B cell (primary cell): Measurements from ENCODE around the gene LPCAT3. TPM values are rescaled to one million over a fixed set of nuclear protein-coding genes. Genes with fewer than 3 reads are reported as not detected.
A peak's percentile ranks its signal among the peaks of the same experiment; 100 is the strongest.

Experiments
- ATAC-seq: fragments of 200-7000 bp; cut with Tn5 transposase; one replicate; pipeline ENCODE4 v1.10.0; 2021; ENCODE audit warnings: low read depth, mild to moderate bottlenecking, moderate number of reproducible peaks, moderate library complexity
- CTCF ChIA-PET: fragments of 350-600 bp; sonication (Branson Sonifier 250); formaldehyde crosslinking; loops from one replicate; lab custom pipeline; 2021; ENCODE audit warnings: antibody characterized with exemption, inconsistent platforms; lab: Charles Lee
- POLR2A ChIA-PET: fragments of 350-600 bp; sonication (Branson Sonifier 250); formaldehyde crosslinking; loops from one replicate; lab custom pipeline; 2021; ENCODE audit warnings: antibody characterized with exemption; lab: Charles Lee
- DNase-seq: peaks from one replicate; pipeline ENCODE4 v3.0.0; 2013
- H2AFZ ChIP-seq: 2 replicates; pipeline ENCODE4 v1.6.1; 2012; ENCODE audit warnings: mild to moderate bottlenecking, low read depth, low read length; ENCODE audit not compliant: insufficient read depth, poor library complexity, severe bottlenecking
- H3K27ac ChIP-seq, 2 donors: 1 replicate in 1 of 2; 2 replicates in 1 of 2; pipeline ENCODE4 v1.5.1; 2012 to 2013; ENCODE audit warnings: low read length in 2 of 2, mild to moderate bottlenecking in 2 of 2, moderate library complexity in 1 of 2
- H3K27me3 ChIP-seq, 4 experiments: fragments of 200-600 bp in 1 of 4; sonication (generic) in 1 of 4; replicated peaks in 1 of 4; 1 replicate in 2 of 4; 2 replicates in 2 of 4; pipeline versions ENCODE4 v1.6.1 to v1.7.0; 2013 to 2016; ENCODE audit warnings: low read length in 3 of 4, mild to moderate bottlenecking in 2 of 4, mixed read lengths in 1 of 4, moderate library complexity in 1 of 4; ENCODE audit not compliant: insufficient read depth in 4 of 4, control insufficient read depth in 3 of 4; ENCODE audit errors: control extremely low read depth in 1 of 4
- H3K36me3 ChIP-seq, 2 experiments: replicated peaks in 1 of 2; 1 replicate in 1 of 2; 2 replicates in 1 of 2; pipeline versions ENCODE4 v1.6.1 to v1.7.1; 2013; ENCODE audit warnings: low read length in 1 of 2; ENCODE audit not compliant: insufficient read depth in 2 of 2, control insufficient read depth in 1 of 2; ENCODE audit errors: control extremely low read depth in 1 of 2, extremely low read depth in 1 of 2
- H3K4me1 ChIP-seq, 2 donors: fragments of 200-600 bp in 1 of 2; sonication (generic) in 1 of 2; 1 replicate in 1 of 2; 2 replicates in 1 of 2; pipeline versions ENCODE4 v1.5.1 to v1.6.1; 2013 to 2017; ENCODE audit warnings: low read length in 2 of 2; ENCODE audit not compliant: control insufficient read depth in 2 of 2, insufficient read depth in 2 of 2
- H3K4me2 ChIP-seq: replicated peaks from 2 replicates; pipeline ENCODE3; 2012; ENCODE audit warnings: mild to moderate bottlenecking, low read depth, low read length; ENCODE audit not compliant: poor library complexity, severe bottlenecking
- H3K4me3 ChIP-seq, 5 experiments: fragments of 200-600 bp in 1 of 5; sonication (generic) in 1 of 5; 1 replicate in 3 of 5; 2 replicates in 2 of 5; pipeline versions ENCODE4 v1.5.1 to v1.7.0; 2011 to 2016; ENCODE audit warnings: low read length in 4 of 5, mild to moderate bottlenecking in 4 of 5, low read depth in 2 of 5, control low read depth in 1 of 5, moderate library complexity in 1 of 5; ENCODE audit not compliant: insufficient read depth in 1 of 5; ENCODE audit errors: control extremely low read depth in 1 of 5, extremely low read depth in 1 of 5
- H3K79me2 ChIP-seq: fragments of 200-600 bp; sonication (generic); one replicate; pipeline ENCODE4 v1.6.0; 2016; ENCODE audit warnings: low read length; ENCODE audit not compliant: control insufficient read depth, insufficient read depth
- H3K9ac ChIP-seq: fragments of 200-600 bp; sonication (generic); 2 replicates; pipeline ENCODE4 v1.6.1; 2017; ENCODE audit warnings: mild to moderate bottlenecking, low read length, moderate library complexity
- H3K9me3 ChIP-seq, 3 donors: one replicate each; pipeline versions ENCODE4 v1.6.1 to v1.7.1; 2013; ENCODE audit warnings: low read length in 2 of 3; ENCODE audit not compliant: control insufficient read depth in 2 of 3, insufficient read depth in 1 of 3; ENCODE audit errors: control extremely low read depth in 1 of 3
- H4K20me1 ChIP-seq: 2 replicates; pipeline ENCODE4 v1.6.0; 2012; ENCODE audit warnings: mild to moderate bottlenecking, low read length; ENCODE audit not compliant: insufficient read depth, control insufficient read depth, poor library complexity, severe bottlenecking
- H3K27ac Mint-ChIP-seq: one replicate; pipeline ENCODE4 v1.8.0; 2021; ENCODE audit warnings: mixed read lengths
- H3K27me3 Mint-ChIP-seq: one replicate; pipeline ENCODE4 v1.8.0; 2021; ENCODE audit warnings: mixed read lengths
- H3K4me1 Mint-ChIP-seq: one replicate; pipeline ENCODE4 v1.8.0; 2021; ENCODE audit warnings: mixed read lengths
- H3K4me3 Mint-ChIP-seq: one replicate; pipeline ENCODE4 v1.8.0; 2021; ENCODE audit warnings: mixed read lengths
- H3K9me3 Mint-ChIP-seq: one replicate; pipeline ENCODE4 v1.8.0; 2022; ENCODE audit warnings: mixed read lengths; ENCODE audit not compliant: insufficient read depth
- CTCF ChIP-seq: fragments of 200-600 bp; IDR thresholded peaks from one replicate; pipeline ENCODE4 v1.8.0; 2022; ENCODE audit warnings: antibody characterized with exemption, mild to moderate bottlenecking
- EZH2 ChIP-seq: IDR thresholded peaks from 2 replicates; pipeline ENCODE4 v1.6.1; 2012; ENCODE audit warnings: borderline replicate concordance, low read depth, mild to moderate bottlenecking, moderate library complexity, low read length; ENCODE audit not compliant: insufficient read depth, poor library complexity, severe bottlenecking
- WGBS: methylation state at CpG from one replicate; pipeline ENCODE4 v1.1.5; 2013; ENCODE audit warnings: missing lambda C conversion rate; ENCODE audit not compliant: insufficient coverage; 5-methylcytosine and 5-hydroxymethylcytosine counted together
- intact Hi-C: fragments of 100-400 bp; cut with micrococcal nuclease; formaldehyde crosslinking; loops from one replicate; pipeline ENCODE4 v1.10.0; 2022
- polyA plus RNA-seq: library from polyadenylated mRNA; depleted of rRNA; stranded (reverse); fragments of >200 nt; gene quantifications from 2 replicates; pipeline ENCODE4 v1.2.3, GENCODE V29; 2012
- total RNA-seq, 2 donors: library from RNA; stranded (reverse); fragments of 120-200 nt in 1 of 2; gene quantifications; 1 replicate in 1 of 2; 2 replicates in 1 of 2; pipeline versions ENCODE4 v1.2.3 to v1.2.4, GENCODE V29; 2013 to 2022

The LPCAT3 gene
- total and polyA plus RNA-seq, 2 donors (not counting 1 experiment from before 2014, with no cell fraction given) = 17.6 to 26.2 TPM

DNA sequence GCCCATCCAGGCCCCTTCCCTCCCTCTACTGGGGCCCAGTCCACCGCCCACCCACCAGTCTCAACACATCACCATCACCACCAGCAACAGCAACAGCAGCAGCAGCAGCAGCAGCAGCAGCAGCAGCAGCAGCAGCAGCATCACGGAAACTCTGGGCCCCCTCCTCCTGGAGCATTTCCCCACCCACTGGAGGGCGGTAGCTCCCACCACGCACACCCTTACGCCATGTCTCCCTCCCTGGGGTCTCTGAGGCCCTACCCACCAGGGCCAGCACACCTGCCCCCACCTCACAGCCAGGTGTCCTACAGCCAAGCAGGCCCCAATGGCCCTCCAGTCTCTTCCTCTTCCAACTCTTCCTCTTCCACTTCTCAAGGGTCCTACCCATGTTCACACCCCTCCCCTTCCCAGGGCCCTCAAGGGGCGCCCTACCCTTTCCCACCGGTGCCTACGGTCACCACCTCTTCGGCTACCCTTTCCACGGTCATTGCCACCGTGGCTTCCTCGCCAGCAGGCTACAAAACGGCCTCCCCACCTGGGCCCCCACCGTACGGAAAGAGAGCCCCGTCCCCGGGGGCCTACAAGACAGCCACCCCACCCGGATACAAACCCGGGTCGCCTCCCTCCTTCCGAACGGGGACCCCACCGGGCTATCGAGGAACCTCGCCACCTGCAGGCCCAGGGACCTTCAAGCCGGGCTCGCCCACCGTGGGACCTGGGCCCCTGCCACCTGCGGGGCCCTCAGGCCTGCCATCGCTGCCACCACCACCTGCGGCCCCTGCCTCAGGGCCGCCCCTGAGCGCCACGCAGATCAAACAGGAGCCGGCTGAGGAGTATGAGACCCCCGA is 81.4 kb downstream of the LPCAT3 start:
- no peaks in the 10 kb centered on the region for H3K27me3 ChIP-seq
- peaks cover 17 to 27% of the 10 kb centered on the region in 2 donors for H3K4me1 ChIP-seq
- H3K4me3 Mint-ChIP-seq = peak overlapping the region; percentile 87
- H3K4me2 ChIP-seq = peak overlapping the region; percentile 97
- no peaks in the 10 kb centered on the region for H3K9me3 Mint-ChIP-seq
- DNase-seq (peak; percentile 61), ATAC-seq (peak; percentile 11)
- ChIA-PET POLR2A (interaction anchor here (1.0 to 18.5 kb wide), 9 partner anchors 10 to 85 kb away, joined by 3 to 662 read pairs (median 9); partner anchors contain the start of genes ATN1, LPCAT3, LRRC23 and PTPN6), CTCF (interaction anchor here (0.7 to 16.6 kb wide), 14 partner anchors 7 to 264 kb away, joined by 4 to 944 read pairs (median 14); partner anchors contain the start of genes C12orf57, ENO2, PTPN6 and RNU7-1)
- H3K9me3 ChIP-seq = no peaks in the 10 kb centered on the region
- H3K36me3 ChIP-seq = peaks cover 0 to 20% of the 10 kb centered on the region in 2 experiments
- H2AFZ ChIP-seq = peak overlapping the region; percentile 79
- H3K9ac ChIP-seq = peak overlapping the region; percentile 75
- H3K27ac ChIP-seq = peak overlapping the region; percentile 88 to 91
- no peaks in the 10 kb centered on the region for H3K27me3 Mint-ChIP-seq
- peak overlapping the region in 4 of 5 experiments; percentile 77 to 94 (median 84) for H3K4me3 ChIP-seq
- intact Hi-C loops = loop anchor here (1.0 to 5.0 kb wide), 4 partner anchors 8 to 85 kb away; partner anchors contain the start of genes CDCA3, LPCAT3 and USP5
- 3% methylated on average over 36 of the region's 36 CpGs for WGBS
- TF ChIP-seq EZH2 (no peak), CTCF (no peak)
- peak overlapping the region; percentile 97 for H3K27ac Mint-ChIP-seq
- peaks cover 39% of the 10 kb centered on the region for H3K4me1 Mint-ChIP-seq
- no peaks in the 10 kb centered on the region for H4K20me1 ChIP-seq
- peaks cover 20% of the 10 kb centered on the region for H3K79me2 ChIP-seq
